CD14-positive monocyte (primary cell): ENCODE results near the gene TOMM40L. TPM values are rescaled to one million over a fixed set of nuclear protein-coding genes. Genes with fewer than 3 reads are reported as not detected.
A peak's percentile ranks its signal among the peaks of the same experiment; 100 is the strongest.

Source experiments
- DNase-seq, 3 donors: peaks; one replicate each; pipeline ENCODE4 v3.0.0-alpha.2; 2011 to 2022
- H2AFZ ChIP-seq: 2 replicates; pipeline ENCODE4 v1.6.0; 2012; ENCODE audit warnings: mild to moderate bottlenecking, low read depth, low read length, inconsistent platforms; ENCODE audit not compliant: insufficient read depth, poor library complexity, severe bottlenecking
- H3K27ac ChIP-seq, 2 donors: 1 replicate in 1 of 2; 2 replicates in 1 of 2; pipeline ENCODE4 v1.5.1; 2012 to 2013; ENCODE audit warnings: low read length in 2 of 2, control low read depth in 1 of 2, inconsistent platforms in 1 of 2, low read depth in 1 of 2, mild to moderate bottlenecking in 1 of 2
- H3K27me3 ChIP-seq, 2 donors: one replicate each; pipeline versions ENCODE4 v1.6.0 to v1.6.1; 2011 to 2013; ENCODE audit warnings: low read length in 2 of 2; ENCODE audit not compliant: control insufficient read depth in 2 of 2, insufficient read depth in 2 of 2
- H3K36me3 ChIP-seq, 2 donors: replicated peaks in 1 of 2; 1 replicate in 1 of 2; 2 replicates in 1 of 2; pipeline versions ENCODE4 v1.5.1 to v1.6.1; 2012 to 2013; ENCODE audit warnings: low read length in 2 of 2, control low read depth in 1 of 2, inconsistent platforms in 1 of 2, mild to moderate bottlenecking in 1 of 2; ENCODE audit not compliant: insufficient read depth in 2 of 2, control insufficient read depth in 1 of 2
- H3K4me1 ChIP-seq, 2 donors: 1 replicate in 1 of 2; 2 replicates in 1 of 2; pipeline versions ENCODE4 v1.5.1 to v1.6.1; 2012 to 2013; ENCODE audit warnings: low read length in 2 of 2, control low read depth in 1 of 2, inconsistent platforms in 1 of 2, mild to moderate bottlenecking in 1 of 2, moderate library complexity in 1 of 2; ENCODE audit not compliant: insufficient read depth in 2 of 2, control insufficient read depth in 1 of 2
- H3K4me2 ChIP-seq: replicated peaks from 2 replicates; pipeline ENCODE3; 2012; ENCODE audit warnings: low read length, moderate library complexity, mild to moderate bottlenecking; ENCODE audit not compliant: poor library complexity, severe bottlenecking; ENCODE audit errors: extremely low read depth
- H3K4me3 ChIP-seq, 3 experiments: fragments of 200-600 bp in 1 of 3; sonication (generic) in 1 of 3; replicated peaks in 1 of 3; 1 replicate in 2 of 3; 2 replicates in 1 of 3; pipeline ENCODE4 v1.5.1; 2011 to 2013; ENCODE audit warnings: low read length in 3 of 3, mild to moderate bottlenecking in 3 of 3, control low read depth in 2 of 3, low read depth in 2 of 3, inconsistent platforms in 1 of 3, moderate library complexity in 1 of 3
- H3K79me2 ChIP-seq: 2 replicates; pipeline ENCODE4 v1.6.0; 2012; ENCODE audit warnings: mild to moderate bottlenecking, control low read depth, inconsistent platforms, low read length, moderate library complexity; ENCODE audit not compliant: insufficient read depth
- H3K9ac ChIP-seq: 2 replicates; pipeline ENCODE4 v1.6.0; 2017; ENCODE audit warnings: low read length, mild to moderate bottlenecking; ENCODE audit not compliant: insufficient read depth, poor library complexity, severe bottlenecking
- H3K9me3 ChIP-seq, 2 donors: replicated peaks in 1 of 2; 1 replicate in 1 of 2; 2 replicates in 1 of 2; pipeline versions ENCODE4 v1.5.1 to v1.6.1; 2012 to 2013; ENCODE audit warnings: low read length in 2 of 2, control low read depth in 1 of 2; ENCODE audit not compliant: control insufficient read depth in 1 of 2, insufficient read depth in 1 of 2
- H4K20me1 ChIP-seq: 2 replicates; pipeline ENCODE4 v1.6.0; 2012; ENCODE audit warnings: mild to moderate bottlenecking, low read length, control low read depth, moderate library complexity; ENCODE audit not compliant: insufficient read depth
- H3K27ac Mint-ChIP-seq, 7 donors: one replicate each; pipeline ENCODE4 v1.8.0; 2020; ENCODE audit warnings: mild to moderate bottlenecking in 7 of 7, mixed read lengths in 7 of 7, moderate library complexity in 6 of 7, inconsistent platforms in 2 of 7
- H3K27me3 Mint-ChIP-seq, 3 donors: one replicate each; pipeline ENCODE4 v1.8.0; 2021 to 2022; ENCODE audit warnings: low read depth in 3 of 3, mild to moderate bottlenecking in 3 of 3, mixed read lengths in 3 of 3, moderate library complexity in 3 of 3, inconsistent platforms in 1 of 3
- H3K36me3 Mint-ChIP-seq, 2 donors: one replicate each; pipeline ENCODE4 v1.8.0; 2020; ENCODE audit warnings: mixed read lengths in 2 of 2, inconsistent platforms in 1 of 2, mild to moderate bottlenecking in 1 of 2
- H3K4me1 Mint-ChIP-seq: one replicate; pipeline ENCODE4 v1.8.0; 2020; ENCODE audit warnings: mild to moderate bottlenecking, mixed read lengths
- H3K4me3 Mint-ChIP-seq, 2 donors: one replicate each; pipeline ENCODE4 v1.8.0; 2020; ENCODE audit warnings: mild to moderate bottlenecking in 2 of 2, mixed read lengths in 2 of 2, moderate library complexity in 1 of 2
- H3K9me3 Mint-ChIP-seq, 7 donors: one replicate each; pipeline ENCODE4 v1.8.0; 2020 to 2022; ENCODE audit warnings: mixed read lengths in 7 of 7, mild to moderate bottlenecking in 6 of 7, moderate library complexity in 6 of 7, inconsistent platforms in 2 of 7
- CTCF ChIP-seq: fragments of 200-600 bp; IDR thresholded peaks from one replicate; pipeline ENCODE4 v1.8.0; 2022; ENCODE audit warnings: antibody characterized with exemption, mild to moderate bottlenecking
- WGBS: methylation state at CpG from one replicate; pipeline ENCODE4 v1.1.5; 2013; ENCODE audit warnings: missing lambda C conversion rate; ENCODE audit not compliant: insufficient coverage; 5-methylcytosine and 5-hydroxymethylcytosine counted together
- intact Hi-C, 2 donors: fragments of 100-400 bp; cut with micrococcal nuclease; formaldehyde crosslinking; loops; one replicate each; pipeline versions ENCODE4 v1.15.0 to v1.15.1; 2023
- polyA plus RNA-seq, 3 donors: library from polyadenylated mRNA; depleted of rRNA in 1 of 3; unstranded in 2 of 3; stranded (reverse) in 1 of 3; fragments of 300-500 nt in 2 of 3; fragments of >200 nt in 1 of 3; fragmentation: Illumina TruSeq in 2 of 3; gene quantifications; 1 replicate in 2 of 3; 2 replicates in 1 of 3; pipeline ENCODE4 v1.2.3, GENCODE V29; 2012 to 2021

TOMM40L gene
- polyA plus RNA-seq, 3 donors, result 3.8 to 31.5 (median 5.2) TPM

- peaks cover 0 to 15% of the 10 kb centered on the region in 2 donors for H3K36me3 ChIP-seq
- no peak overlapping the region for H3K4me3 ChIP-seq
- H3K4me1 ChIP-seq, result peaks cover 50 to 62% of the 10 kb centered on the region in 2 donors
- Mint-ChIP-seq H3K36me3 (peaks cover 9 to 14% of the 10 kb centered on the region in 2 donors), H3K4me1 (peaks cover 57% of the 10 kb centered on the region), H3K9me3 (no peaks in the 10 kb centered on the region), H3K27me3 (peaks cover 0 to 2% (median 1%) of the 10 kb centered on the region in 3 donors), H3K27ac (peak overlapping the region in 2 of 7 donors; percentile 5 to 38), H3K4me3 (no peak overlapping the region)
- intact Hi-C loops, result loop anchor here in 1 of 2 donors (5.0 kb wide), 1 partner anchor 188 kb away; no protein-coding TSS in a partner anchor
- no peaks in the 10 kb centered on the region for H3K27me3 ChIP-seq
- TF ChIP-seq CTCF, result no peak
- H4K20me1 ChIP-seq, result no peaks in the 10 kb centered on the region
- no peak overlapping the region for H3K4me2 ChIP-seq
- no peaks in the 10 kb centered on the region for H3K9me3 ChIP-seq
- H3K79me2 ChIP-seq, result peaks cover 25% of the 10 kb centered on the region
- H3K9ac ChIP-seq, result no peak overlapping the region
- WGBS, result 43% methylated on average over 3 of the region's 5 CpGs
- DNase-seq, result no peak
- no peak overlapping the region for H2AFZ ChIP-seq
- no peak overlapping the region for H3K27ac ChIP-seq
These were observed 26.2 kb upstream of the TOMM40L start for GRCh38 chr1:161199506-161200139.

GRCh38 chr1:161200421-161200991, 25.4 kb upstream of the TOMM40L start:
- H4K20me1 ChIP-seq, result no peaks in the 10 kb centered on the region
- peak overlapping the region; percentile 97 for H3K4me2 ChIP-seq
- no peak for TF ChIP-seq CTCF
- H3K27ac ChIP-seq, result peak overlapping the region; percentile 80 to 95
- DNase-seq, result no peak
- no peaks in the 10 kb centered on the region for H3K27me3 ChIP-seq
- no peak overlapping the region for H3K9ac ChIP-seq
- 45% methylated on average over 3 of the region's 5 CpGs for WGBS
- peaks cover 34% of the 10 kb centered on the region for H3K79me2 ChIP-seq
- Mint-ChIP-seq H3K36me3 (peaks cover 13 to 21% of the 10 kb centered on the region in 2 donors), H3K4me1 (peaks cover 52% of the 10 kb centered on the region), H3K27me3 (peaks cover 0 to 2% (median 1%) of the 10 kb centered on the region in 3 donors), H3K4me3 (no peak overlapping the region), H3K9me3 (no peaks in the 10 kb centered on the region), H3K27ac (peak overlapping the region; percentile 93 to 98 (median 97))
- H3K4me1 ChIP-seq, result peaks cover 41 to 55% of the 10 kb centered on the region in 2 donors
- H3K36me3 ChIP-seq, result peaks cover under 1 to 24% of the 10 kb centered on the region in 2 donors
- no peaks in the 10 kb centered on the region for H3K9me3 ChIP-seq
- H2AFZ ChIP-seq, result peak overlapping the region; percentile 91
- intact Hi-C loops, result loop anchor here in 1 of 2 donors (5.0 kb wide), 1 partner anchor 187 kb away; no protein-coding TSS in a partner anchor
- H3K4me3 ChIP-seq, result peak overlapping the region in 1 of 3 experiments; percentile 100
